HCT116 (cell line): Measurements from ENCODE around the gene SMURF1. TPM values are rescaled to one million over a fixed set of nuclear protein-coding genes. Genes with fewer than 3 reads are reported as not detected.
"Not testable (repeated sequence)": the region's sequence is repeated elsewhere in the genome, so short reads cannot be mapped to it uniquely, and the experiment has no call there.

Experiments
- ATAC-seq: fragments of 200-7000 bp; cut with Tn5 transposase; 2 replicates; pipeline ENCODE4 v1.9.1; 2020; ENCODE audit warnings: mild to moderate bottlenecking, moderate library complexity
- BruUV-seq: library from RNA; stranded (reverse); fragments of 400-500 nt; replicated peaks from 2 replicates; lab custom pipeline; 2021; lab: Mats Ljungman, UMichigan
- CTCF ChIA-PET: fragments of 300-600 bp; sonication (Branson Sonifier 250); formaldehyde crosslinking; loops from one replicate; lab custom pipeline; 2021; ENCODE audit warnings: antibody characterized with exemption; lab: Charles Lee
- POLR2A ChIA-PET: fragments of 300-600, 350-600 bp; sonication (Branson Sonifier 250); formaldehyde crosslinking; loops from one replicate; lab custom pipeline; 2021; ENCODE audit warnings: antibody characterized with exemption; lab: Charles Lee
- RAD21 ChIA-PET, 2 experiments: fragments of 300-600 bp; sonication (Branson Sonifier 250); formaldehyde crosslinking; loops; one replicate each; lab custom pipeline; 2023; ENCODE audit warnings: low total read pairs in 2 of 2; ENCODE audit not compliant: uncharacterized antibody in 2 of 2, unreplicated experiment in 2 of 2, low non-redundant PET in 1 of 2; lab: Charles Lee
- DNase-seq: peaks from one replicate; pipeline ENCODE4 v3.0.0-alpha.2; 2010; ENCODE audit warnings: low read depth, low spot score
- H2AFZ ChIP-seq: fragments of 200-600 bp; shearing (Covaris generic), sonication (generic); 2 replicates; pipeline ENCODE4 v1.6.1; 2017; ENCODE audit warnings: low read depth, mixed run types, mixed read lengths, antibody characterized with exemption, low read length; ENCODE audit not compliant: poor library complexity, severe bottlenecking
- H3K27ac ChIP-seq: 2 replicates; pipeline ENCODE4 v1.5.1; 2012; ENCODE audit warnings: low read depth, low read length
- H3K27me3 ChIP-seq: fragments of 200-600 bp; sonication (generic); 2 replicates; pipeline ENCODE4 v1.6.1; 2016; ENCODE audit warnings: mixed run types, low read length, mixed read lengths; ENCODE audit not compliant: insufficient read depth
- H3K36me3 ChIP-seq, 2 experiments: fragments of 200-500 bp in 1 of 2; fragments of 200-600 bp in 1 of 2; sonication (Bioruptor generic) in 1 of 2; sonication (generic) in 1 of 2; 2 replicates each; pipeline versions ENCODE4 v1.5.1 to v1.6.1; 2014 to 2016; ENCODE audit warnings: low read length in 2 of 2, inconsistent platforms in 1 of 2, mixed read lengths in 1 of 2, mixed run types in 1 of 2; ENCODE audit not compliant: insufficient read depth in 2 of 2, control insufficient read depth in 1 of 2
- H3K4me1 ChIP-seq, 2 experiments: fragments of 200-600 bp in 1 of 2; sonication (generic) in 1 of 2; 2 replicates each; pipeline versions ENCODE4 v1.5.1 to v1.6.1; 2012 to 2017; ENCODE audit warnings: low read length in 2 of 2, inconsistent platforms in 1 of 2, mild to moderate bottlenecking in 1 of 2, mixed read lengths in 1 of 2, mixed run types in 1 of 2, moderate library complexity in 1 of 2; ENCODE audit not compliant: insufficient read depth in 2 of 2, control insufficient read depth in 1 of 2
- H3K4me2 ChIP-seq: fragments of 200-600 bp; sonication (generic); 2 replicates; pipeline ENCODE4 v1.6.1; 2017; ENCODE audit warnings: mixed run types, low read length, mixed read lengths
- H3K4me3 ChIP-seq, 2 experiments: fragments of 200-600 bp in 1 of 2; sonication (generic) in 1 of 2; replicated peaks in 1 of 2; 2 replicates each; pipeline ENCODE4 v1.5.1; 2011 to 2016; ENCODE audit warnings: low read length in 2 of 2, control low read depth in 1 of 2, low read depth in 1 of 2, mild to moderate bottlenecking in 1 of 2, mixed read lengths in 1 of 2, mixed run types in 1 of 2
- H3K79me2 ChIP-seq: fragments of 200-600 bp; sonication (generic); 2 replicates; pipeline ENCODE4 v1.6.1; 2017; ENCODE audit warnings: mild to moderate bottlenecking, mixed run types, low read length, moderate library complexity, mixed read lengths; ENCODE audit not compliant: insufficient read depth
- H3K9ac ChIP-seq: fragments of 200-600 bp; sonication (generic); 2 replicates; pipeline ENCODE4 v1.6.1; 2016; ENCODE audit warnings: low read length, mixed read lengths
- H3K9me2 ChIP-seq: fragments of 200-600 bp; sonication (generic), shearing (Covaris generic); 2 replicates; pipeline ENCODE4 v1.6.1; 2017; ENCODE audit warnings: mixed run types, mild to moderate bottlenecking, moderate library complexity; ENCODE audit not compliant: insufficient read depth
- H3K9me3 ChIP-seq, 2 experiments: fragments of 200-500 bp in 1 of 2; fragments of 200-600 bp in 1 of 2; sonication (Bioruptor generic) in 1 of 2; sonication (generic) in 1 of 2; 2 replicates each; pipeline ENCODE4 v1.6.1; 2014 to 2017; ENCODE audit warnings: low read length in 2 of 2, mixed read lengths in 2 of 2, inconsistent platforms in 1 of 2, low read depth in 1 of 2, mild to moderate bottlenecking in 1 of 2, mixed run types in 1 of 2, moderate library complexity in 1 of 2; ENCODE audit not compliant: control insufficient read depth in 1 of 2, insufficient read depth in 1 of 2
- H4K20me1 ChIP-seq: fragments of 200-600 bp; sonication (generic), shearing (Covaris generic); 2 replicates; pipeline ENCODE4 v1.6.1; 2017; ENCODE audit warnings: mixed run types, mild to moderate bottlenecking, moderate library complexity; ENCODE audit not compliant: insufficient read depth
- ATF3 ChIP-seq: IDR thresholded peaks from 2 replicates; pipeline ENCODE4 v1.6.1; 2012
- CBX3 ChIP-seq: IDR thresholded peaks from 2 replicates; pipeline ENCODE4 v1.6.1; 2012; ENCODE audit warnings: low read depth
- CTCF ChIP-seq, 3 experiments: fragments of 200-600 bp in 1 of 3; sonication (generic) in 1 of 3; IDR thresholded peaks in 2 of 3; conservative IDR thresholded peaks in 1 of 3; 2 replicates each; pipeline ENCODE4 v1.5.1; 2012 to 2017; ENCODE audit warnings: low read depth in 2 of 3, low read length in 2 of 3, antibody characterized with exemption in 1 of 3, borderline replicate concordance in 1 of 3, control low read depth in 1 of 3, mild to moderate bottlenecking in 1 of 3, mixed read lengths in 1 of 3, mixed run types in 1 of 3, moderate library complexity in 1 of 3; ENCODE audit not compliant: insufficient read depth in 1 of 3
- EZH2phosphoT487 ChIP-seq: fragments of 200-600 bp; IDR thresholded peaks from 2 replicates; pipeline ENCODE4 v1.6.1; 2018; ENCODE audit warnings: antibody characterized with exemption, borderline replicate concordance
- TCF7L2 ChIP-seq: IDR thresholded peaks from 2 replicates; pipeline ENCODE4 v1.7.0; 2011; ENCODE audit warnings: borderline replicate concordance, inconsistent platforms; ENCODE audit not compliant: insufficient read depth, insufficient read length; ENCODE audit errors: extremely low read depth
- YY1 ChIP-seq: IDR thresholded peaks from 2 replicates; pipeline ENCODE4 v1.6.1; 2011; ENCODE audit warnings: low read length, low read depth, moderate library complexity, mild to moderate bottlenecking; ENCODE audit not compliant: insufficient replicate concordance; ENCODE audit errors: extremely low read depth
- intact Hi-C: fragments of 100-400 bp; cut with micrococcal nuclease; formaldehyde crosslinking; loops from 2 replicates; pipeline ENCODE4 v1.10.0; 2022
- total RNA-seq: library from RNA; stranded (reverse); gene quantifications from one replicate; pipeline ENCODE4 v1.2.1, GENCODE V29; 2021; ENCODE audit not compliant: unreplicated experiment

SMURF1 gene
- total RNA-seq, 1 experiment from 2014 or later, result 24.6 TPM

DNA sequence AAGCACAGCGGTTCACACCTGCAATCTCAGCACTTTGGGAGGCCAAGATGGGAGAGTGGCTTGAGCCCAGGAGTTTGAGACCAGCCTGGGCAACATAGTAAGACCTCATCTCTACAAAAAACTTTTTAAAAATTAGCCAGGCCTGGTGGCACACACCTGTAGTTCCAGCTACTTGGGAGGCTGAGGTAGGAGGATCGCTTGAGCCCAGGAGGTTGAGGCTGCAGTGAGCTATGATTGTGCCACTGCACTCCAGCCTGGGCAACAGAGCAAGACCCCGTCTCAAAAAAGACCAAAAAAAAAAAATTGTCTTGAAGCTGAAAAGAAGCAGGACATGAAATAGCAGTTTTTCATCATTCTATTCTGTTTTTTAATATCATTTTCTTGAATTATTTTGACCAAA, 99.0 kb downstream of the SMURF1 start:
- H3K4me3 ChIP-seq, POLR2A ChIA-PET, BruUV-seq, H2AFZ ChIP-seq, H3K79me2 ChIP-seq, RAD21 ChIA-PET, H3K4me1 ChIP-seq, H4K20me1 ChIP-seq, H3K9me3 ChIP-seq, H3K27me3 ChIP-seq, ATAC-seq, CTCF ChIA-PET, H3K4me2 ChIP-seq, DNase-seq, H3K9me2 ChIP-seq, intact Hi-C loops, H3K27ac ChIP-seq, H3K9ac ChIP-seq: not testable (repeated sequence)
- H3K36me3 ChIP-seq, result peaks cover 24 to 42% of the 10 kb centered on the region in 2 experiments

GRCh38 chr7:99042957-99043356, 101.0 kb downstream of the SMURF1 start:
- H3K4me3 ChIP-seq, result no peak overlapping the region
- H3K9me2 ChIP-seq, result no peaks in the 10 kb centered on the region
- no TSS peak for BruUV-seq
- H3K9me3 ChIP-seq, result no peaks in the 10 kb centered on the region
- H4K20me1 ChIP-seq, result no peaks in the 10 kb centered on the region
- no peak overlapping the region for H3K4me2 ChIP-seq
- peaks cover 24 to 46% of the 10 kb centered on the region in 2 experiments for H3K36me3 ChIP-seq
- H3K79me2 ChIP-seq, result no peaks in the 10 kb centered on the region
- no peak overlapping the region for H3K9ac ChIP-seq
- peaks cover 0 to 4% of the 10 kb centered on the region in 2 experiments; a peak in 1 of 4 replicates for H3K4me1 ChIP-seq
- no peak overlapping the region for H2AFZ ChIP-seq
- no peak overlapping the region for H3K27ac ChIP-seq
- ATAC-seq (no peak), DNase-seq (no peak)
- ChIA-PET CTCF (no interaction called here), RAD21 (no interaction called here), POLR2A (interaction anchor here (0.6 kb wide), 1 partner anchor 395 kb away, joined by 4 read pairs; no protein-coding TSS in a partner anchor)
- H3K27me3 ChIP-seq, result no peaks in the 10 kb centered on the region
- TF ChIP-seq TCF7L2 (no peak), EZH2phosphoT487 (no peak), CTCF (IDR thresholded peaks at IDR 0.05 in 2 of 3, conservative IDR thresholded peaks at IDR 0.05 in 1 of 3; ENCODE audit: borderline replicate concordance in 1 of 3, insufficient read depth in 1 of 3, low read depth in 2 of 3, low read length in 2 of 3) (no peak), CBX3 (no peak), ATF3 (no peak), YY1 (no peak)
- intact Hi-C loops, result no loop called here
